ENCODE data around the gene TRIP12.

The TRIP12 gene

GRCh38 chr2:229798446-229799155 is 123.2 kb downstream of the TRIP12 start:
- TF ChIP-seq RBAK (tag by site-specific recombination; IDR thresholded peaks at IDR 0.05) (no peak), ZNF639 (tag by site-specific recombination; IDR thresholded peaks at IDR 0.05) (no peak), ZNF514 (tag by site-specific recombination; IDR thresholded peaks at IDR 0.05) (no peak), TRIM28 (IDR thresholded peaks at IDR 0.05; ENCODE audit: borderline replicate concordance, low read length) (no peak), ZNF157 (tag by site-specific recombination; IDR thresholded peaks at IDR 0.05) (no peak), ZNF777 (tag by site-specific recombination; IDR thresholded peaks at IDR 0.05; ENCODE audit: borderline replicate concordance) (no peak), ZFP3 (tag by site-specific recombination; IDR thresholded peaks at IDR 0.05; ENCODE audit: low read depth) (no peak), ZNF600 (tag by site-specific recombination; IDR thresholded peaks at IDR 0.05) (no peak), ZNF473 (tag by site-specific recombination; IDR thresholded peaks at IDR 0.05) (no peak), GLIS1 (tag by site-specific recombination; IDR thresholded peaks at IDR 0.05) (no peak), ZNF311 (tag by site-specific recombination; IDR thresholded peaks at IDR 0.05; ENCODE audit: borderline replicate concordance) (no peak), ZNF133 (tag by site-specific recombination; IDR thresholded peaks at IDR 0.05) (no peak), ZNF366 (tag by site-specific recombination; conservative IDR thresholded peaks at IDR 0.05) (no peak), KLF1 (tag by site-specific recombination; IDR thresholded peaks at IDR 0.05) (no peak)
- Histone ChIP-seq H3K9me3 (ENCODE audit: control insufficient read depth, insufficient read depth, low read depth, low read length) (no peaks in the 10 kb centered on the region), H3K4me1 (ENCODE audit: control insufficient read depth, insufficient read depth, low read length) (no peaks in the 10 kb centered on the region), H3K27ac (ENCODE audit: extremely low read depth, low read depth, low read length) (no peak overlapping the region), H3K4me3 (ENCODE audit: low read depth, low read length) (no peak overlapping the region), H3K36me3 (ENCODE audit: control insufficient read depth in 2 of 2, insufficient read depth in 1 of 2, low read length in 2 of 2) (peaks cover 50 to 83% of the 10 kb centered on the region in 2 experiments)
- ChIA-PET POLR2A (no interaction called here), CTCF (interaction anchor here (0.6 to 1.2 kb wide), 3 partner anchors 17 to 361 kb away, joined by 3 to 6 read pairs (median 5); no protein-coding TSS in a partner anchor)

DNA sequence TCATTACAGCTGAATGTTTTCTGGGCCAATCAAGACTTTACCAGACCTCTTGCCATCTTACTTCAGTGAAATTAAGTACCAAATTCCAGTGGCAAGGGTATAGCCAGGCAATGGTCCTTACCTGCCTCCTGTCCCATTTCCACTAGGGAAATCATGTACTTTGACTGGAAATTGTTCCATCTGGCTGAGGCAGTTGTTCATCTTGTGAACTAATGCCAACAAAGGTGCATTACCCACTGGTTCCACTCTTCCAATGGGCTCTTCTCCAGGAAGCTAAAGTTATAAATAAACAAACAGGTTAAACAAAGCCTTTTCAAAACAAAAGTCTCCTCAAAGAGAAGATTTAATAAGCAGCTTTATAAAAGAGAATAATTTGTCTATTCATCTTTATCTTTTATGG is 126.8 kb downstream of the TRIP12 start:
- Histone ChIP-seq H3K36me3 (ENCODE audit: control insufficient read depth in 2 of 2, insufficient read depth in 1 of 2, low read length in 2 of 2) (peaks cover 73 to 91% of the 10 kb centered on the region in 2 experiments), H3K27ac (ENCODE audit: extremely low read depth, low read depth, low read length) (no peak overlapping the region), H3K9me3 (ENCODE audit: control insufficient read depth, insufficient read depth, low read depth, low read length) (no peaks in the 10 kb centered on the region), H3K4me3 (ENCODE audit: low read depth, low read length) (no peak overlapping the region), H3K4me1 (ENCODE audit: control insufficient read depth, insufficient read depth, low read length) (no peaks in the 10 kb centered on the region)
- TF ChIP-seq ZNF777 (tag by site-specific recombination; IDR thresholded peaks at IDR 0.05; ENCODE audit: borderline replicate concordance) (no peak), PATZ1 (tag by site-specific recombination; IDR thresholded peaks at IDR 0.05) (no peak), ZNF350 (tag by site-specific recombination; IDR thresholded peaks at IDR 0.05) (no peak), PRDM6 (tag by site-specific recombination; IDR thresholded peaks at IDR 0.05) (no peak), ZBTB8A (tag by site-specific recombination; IDR thresholded peaks at IDR 0.05) (no peak), ZNF2 (tag by site-specific recombination; IDR thresholded peaks at IDR 0.05) (no peak)
- CTCF ChIA-PET, result no interaction called here
- POLR2A ChIA-PET, result no interaction called here
